Amygdala (tissue), 56 donors: ENCODE results near the gene EPS8L3.

Experiments used
- DNase-seq, 56 donors: peaks; one replicate each; lab custom pipeline; 2025; lab: John Stamatoyannopoulos, UW

EPS8L3 gene

GRCh38 chr1:109794319-109795132 is 30.8 kb upstream of the EPS8L3 start:
- DNase-seq = no peak

GRCh38 chr1:109793486-109794318 is 30.0 kb upstream of the EPS8L3 start:
- peak in 14 of 56 donors; percentile 15 to 73 (median 36) for DNase-seq

GRCh38 chr1:109793089-109793485 is 29.4 kb upstream of the EPS8L3 start:
- DNase-seq = no peak

- peak in 47 of 56 donors; percentile 22 to 80 (median 56) for DNase-seq
Measured at GRCh38 chr1:109792056-109792831, 28.5 kb upstream of the EPS8L3 start.

- DNase-seq = no peak
Measured at GRCh38 chr1:109791495-109792043, 27.8 kb upstream of the EPS8L3 start.

- DNase-seq = peak in 13 of 56 donors; percentile 17 to 51 (median 28)
Measured at GRCh38 chr1:109790735-109791494, 27.2 kb upstream of the EPS8L3 start.

GRCh38 chr1:109790329-109790728 is 26.6 kb upstream of the EPS8L3 start:
- DNase-seq = no peak

GRCh38 chr1:109789551-109790180 is 25.9 kb upstream of the EPS8L3 start:
- no peak for DNase-seq

GRCh38 chr1:109788695-109789521 is 25.2 kb upstream of the EPS8L3 start:
- DNase-seq = no peak

GRCh38 chr1:109787845-109788601 is 24.3 kb upstream of the EPS8L3 start:
- DNase-seq = peak in 2 of 56 donors; percentile 24

GRCh38 chr1:109787211-109787844 is 23.6 kb upstream of the EPS8L3 start:
- DNase-seq = no peak

GRCh38 chr1:109786531-109787021 is 22.9 kb upstream of the EPS8L3 start:
- DNase-seq = no peak

GRCh38 chr1:109786112-109786480 is 22.4 kb upstream of the EPS8L3 start:
- DNase-seq = no peak

- DNase-seq = no peak
Measured at GRCh38 chr1:109785446-109786111, 21.9 kb upstream of the EPS8L3 start.

GRCh38 chr1:109784551-109785252 is 21.0 kb upstream of the EPS8L3 start:
- no peak for DNase-seq

GRCh38 chr1:109783436-109783835 is 19.7 kb upstream of the EPS8L3 start:
- DNase-seq = no peak
